ENCODE results near the gene SUOX. TPM values are rescaled to one million over a fixed set of nuclear protein-coding genes. Genes with fewer than 3 reads are reported as not detected.

SUOX gene
- total and polyA plus RNA-seq, 4 donors = 17.3 to 39.3 (median 33.0) TPM

GRCh38 chr12:56007564-56008559, 10.8 kb downstream of the SUOX start:
- Histone ChIP-seq H3K4me1 (ENCODE audit: control insufficient read depth in 4 of 4, insufficient read depth in 4 of 4, low read length in 3 of 4) (peaks cover 0 to 12% (median 4%) of the 10 kb centered on the region in 4 donors), H3K9ac (ENCODE audit: low read depth in 1 of 2, low read length in 2 of 2) (peak overlapping the region in 1 of 2 donors; percentile 36), H3K27ac (ENCODE audit: low read depth in 1 of 2, low read length in 2 of 2) (peak overlapping the region; percentile 75 to 85), H3K9me3 (ENCODE audit: control insufficient read depth in 4 of 4, low read length in 3 of 4) (no peaks in the 10 kb centered on the region), H3K27me3 (ENCODE audit: control insufficient read depth in 4 of 4, insufficient read depth in 4 of 4, low read length in 3 of 4) (no peaks in the 10 kb centered on the region), H3K4me3 (ENCODE audit: low read depth in 1 of 3, low read length in 3 of 3) (peak overlapping the region; percentile 69 to 92 (median 74)), H3K36me3 (ENCODE audit: control insufficient read depth in 4 of 4, insufficient read depth in 3 of 4, low read depth in 1 of 4, low read length in 3 of 4) (peaks cover 0 to 14% (median 11%) of the 10 kb centered on the region in 4 donors)
- TF ChIP-seq GABPA (IDR thresholded peaks at IDR 0.05 in 1 of 2, conservative IDR thresholded peaks at IDR 0.05 in 1 of 2) (no peak), YY1 (IDR thresholded peaks at IDR 0.05) (no peak), RAD21 (IDR thresholded peaks at IDR 0.05) (no peak), HNF4A (conservative IDR thresholded peaks at IDR 0.05) (no peak), HNF4G (IDR thresholded peaks at IDR 0.05) (no peak), EGR1 (IDR thresholded peaks at IDR 0.05; ENCODE audit: low read depth in 2 of 2) (no peak), FOXA2 (IDR thresholded peaks at IDR 0.05) (no peak), TAF1 (conservative IDR thresholded peaks at IDR 0.05) (no peak), SP1 (IDR thresholded peaks at IDR 0.05) (no peak), ATF3 (IDR thresholded peaks at IDR 0.05) (no peak), MAX (IDR thresholded peaks at IDR 0.05) (no peak), FOXA1 (IDR thresholded peaks at IDR 0.05) (no peak), JUND (IDR thresholded peaks at IDR 0.05) (no peak), REST (IDR thresholded peaks at IDR 0.05) (no peak), RXRA (IDR thresholded peaks at IDR 0.05) (no peak), NR2F2 (IDR thresholded peaks at IDR 0.05) (no peak)
- DNase-seq (ENCODE audit: low spot score) = peak; percentile 84
- 6% methylated on average over 44 of the region's 44 CpGs for WGBS

GRCh38 chr12:56010111-56010570, 13.1 kb downstream of the SUOX start:
- H3K27ac ChIP-seq (ENCODE audit: low read depth in 1 of 2, low read length in 2 of 2) = no peak overlapping the region
- peaks cover 0 to 16% (median 9%) of the 10 kb centered on the region in 4 donors for H3K4me1 ChIP-seq (ENCODE audit: control insufficient read depth in 4 of 4, insufficient read depth in 4 of 4, low read length in 3 of 4)
- no peaks in the 10 kb centered on the region for H3K27me3 ChIP-seq (ENCODE audit: control insufficient read depth in 4 of 4, insufficient read depth in 4 of 4, low read length in 3 of 4)
- TF ChIP-seq JUND (IDR thresholded peaks at IDR 0.05) = no peak
- no peak for TF ChIP-seq EGR1 (IDR thresholded peaks at IDR 0.05; ENCODE audit: low read depth in 2 of 2)
- no peak for TF ChIP-seq MAX (IDR thresholded peaks at IDR 0.05)
- no peak for TF ChIP-seq SP1 (IDR thresholded peaks at IDR 0.05)
- TF ChIP-seq CTCF (IDR thresholded peaks at IDR 0.05; ENCODE audit: low read depth, low read length, missing input control) = no peak
- no peak for TF ChIP-seq GABPA (IDR thresholded peaks at IDR 0.05 in 1 of 2, conservative IDR thresholded peaks at IDR 0.05 in 1 of 2)
- TF ChIP-seq RXRA (IDR thresholded peaks at IDR 0.05) = no peak
- no peak for TF ChIP-seq FOXA2 (IDR thresholded peaks at IDR 0.05)
- no peak for TF ChIP-seq NR2F2 (IDR thresholded peaks at IDR 0.05)
- TF ChIP-seq TAF1 (conservative IDR thresholded peaks at IDR 0.05) = no peak
- TF ChIP-seq HNF4A (conservative IDR thresholded peaks at IDR 0.05) = no peak
- TF ChIP-seq YY1 (IDR thresholded peaks at IDR 0.05) = no peak
- no peak for TF ChIP-seq ZBTB33 (IDR thresholded peaks at IDR 0.05)
- no peak for DNase-seq (ENCODE audit: low spot score)
- peaks cover 0 to under 1% (median 0%) of the 10 kb centered on the region in 4 donors for H3K36me3 ChIP-seq (ENCODE audit: control insufficient read depth in 4 of 4, insufficient read depth in 3 of 4, low read depth in 1 of 4, low read length in 3 of 4)
- no peak overlapping the region for H3K4me3 ChIP-seq (ENCODE audit: low read depth in 1 of 3, low read length in 3 of 3)
- no peaks in the 10 kb centered on the region for H3K9me3 ChIP-seq (ENCODE audit: control insufficient read depth in 4 of 4, low read length in 3 of 4)
- WGBS = 36% methylated on average over 2 of the region's 2 CpGs
- H3K9ac ChIP-seq (ENCODE audit: low read depth in 1 of 2, low read length in 2 of 2) = no peak overlapping the region

Measured in liver (tissue), 9 donors.